RPMI8226 (cell line): ENCODE measurements around the gene KLHL12.
A peak's percentile ranks its signal among the peaks of the same experiment; 100 is the strongest.

Source experiments
- DNase-seq: peaks from one replicate; pipeline ENCODE4 v3.0.0-alpha.2; 2015

The KLHL12 gene

GRCh38 chr1:202926581-202927491 lies at the start of gene KLHL12:
Gene KLHL12, minus strand, starts transcription at chr1:202927234. Its CDS starts 2,072 bp downstream, at chr1:202925162.
- peak; percentile 99 for DNase-seq

DNA sequence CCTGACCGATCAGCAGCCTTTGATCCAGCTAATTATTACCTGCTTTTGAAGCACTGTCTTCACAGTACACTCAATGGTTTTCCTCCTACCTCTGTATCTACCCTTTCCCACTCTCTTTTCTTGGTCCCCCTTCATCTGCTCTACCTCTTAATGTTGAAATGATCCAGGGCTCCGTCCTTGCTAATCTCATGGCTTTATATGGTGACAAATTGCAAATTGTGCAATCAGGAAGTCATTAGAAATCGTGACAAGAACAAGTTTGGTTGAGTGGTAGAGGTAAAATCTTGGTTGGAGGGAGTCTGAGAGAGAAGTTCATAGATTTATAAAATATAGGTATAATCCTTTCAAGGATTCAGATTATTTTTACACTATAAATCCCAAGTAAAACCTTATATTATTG lies 49.6 kb upstream of the KLHL12 start:
- no peak for DNase-seq

DNA sequence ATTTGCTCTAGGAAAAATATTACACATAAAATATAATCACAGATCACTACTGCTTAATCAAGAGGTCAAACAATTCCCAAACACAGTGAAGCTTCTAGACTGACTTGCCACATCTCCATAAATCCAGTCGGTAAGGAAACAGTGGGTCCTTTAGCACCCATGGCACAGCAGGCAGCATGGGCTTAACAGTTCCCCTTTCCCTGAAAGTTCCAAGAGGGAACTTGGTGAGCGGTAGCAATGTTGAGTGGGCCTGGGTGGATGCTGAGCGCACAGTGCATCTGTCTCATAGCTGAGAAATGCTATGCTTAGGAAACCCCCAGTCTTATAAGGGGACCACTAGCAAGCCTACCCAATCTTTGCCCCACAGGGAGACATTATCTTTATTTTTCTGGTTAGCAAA lies 47.8 kb upstream of the KLHL12 start:
- no peak for DNase-seq

DNA sequence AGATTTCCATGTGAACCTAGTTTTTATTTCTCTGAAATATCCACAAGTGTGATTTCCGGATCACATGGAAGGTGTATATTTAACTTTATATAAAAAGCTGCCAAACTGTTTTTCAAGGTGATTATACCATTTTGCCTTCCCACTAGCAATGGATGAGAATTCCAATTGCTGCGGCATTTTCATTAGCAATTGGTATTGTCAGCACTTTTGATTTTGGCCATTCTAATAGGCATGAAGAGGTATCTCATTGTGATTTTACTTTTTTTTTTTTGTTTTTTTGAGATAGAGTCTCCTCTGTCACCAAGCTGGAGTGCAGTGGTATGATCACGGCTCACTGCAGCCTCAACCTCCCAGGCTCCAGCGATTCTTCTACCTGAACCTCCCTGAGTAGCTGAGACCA lies 45.0 kb upstream of the KLHL12 start:
- DNase-seq: no peak

GRCh38 chr1:202968895-202969295 lies 41.9 kb upstream of the KLHL12 start:
- DNase-seq: peak; percentile 85

- DNase-seq: no peak
These were observed 41.3 kb upstream of the KLHL12 start for GRCh38 chr1:202968351-202968750.

GRCh38 chr1:202967684-202968281 lies 40.7 kb upstream of the KLHL12 start:
- DNase-seq: peak; percentile 26

- DNase-seq: no peak
These were observed 39.2 kb upstream of the KLHL12 start for GRCh38 chr1:202966006-202966898.

DNA sequence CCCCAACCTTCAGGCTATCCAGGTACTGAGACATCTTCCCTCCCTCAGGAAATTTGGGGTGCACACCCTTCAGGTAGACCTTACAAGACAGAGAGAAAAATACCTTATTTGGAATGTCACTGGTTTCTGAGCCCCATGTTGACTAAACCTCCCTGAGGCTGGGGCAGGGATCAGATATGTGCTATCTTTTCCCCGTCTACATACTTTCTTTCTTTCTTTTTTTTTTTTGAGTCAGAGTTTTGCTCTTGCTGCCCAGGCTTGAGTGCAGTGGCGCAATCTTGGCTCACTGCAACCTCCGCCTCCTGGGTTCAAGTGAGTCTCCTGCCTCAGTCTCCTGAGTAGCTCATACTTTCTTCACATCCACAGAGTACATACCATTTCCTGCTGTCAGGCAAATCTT lies 38.4 kb upstream of the KLHL12 start:
- no peak for DNase-seq

GRCh38 chr1:202964791-202965410 lies 37.9 kb upstream of the KLHL12 start:
- no peak for DNase-seq

GRCh38 chr1:202961220-202961880 lies 34.3 kb upstream of the KLHL12 start:
- DNase-seq: no peak

DNA sequence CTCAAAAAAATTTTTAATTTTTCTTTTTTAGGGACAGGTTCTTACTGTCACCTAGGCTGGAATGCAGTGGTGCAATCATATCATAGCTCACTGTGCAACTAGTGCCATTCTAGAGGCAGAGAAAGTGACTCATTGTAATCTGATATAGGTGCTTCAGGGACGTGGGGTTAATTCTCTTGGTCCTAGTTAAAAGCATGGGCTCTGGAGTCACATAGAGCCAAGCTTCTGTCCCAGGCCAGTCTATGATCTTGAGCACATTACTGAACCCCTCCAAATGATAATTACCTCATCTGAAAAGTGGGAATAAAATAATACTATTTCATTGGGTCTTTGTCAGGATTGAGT lies 32.2 kb upstream of the KLHL12 start:
- no peak for DNase-seq

GRCh38 chr1:202958544-202959275 lies 31.7 kb upstream of the KLHL12 start:
- no peak for DNase-seq

DNA sequence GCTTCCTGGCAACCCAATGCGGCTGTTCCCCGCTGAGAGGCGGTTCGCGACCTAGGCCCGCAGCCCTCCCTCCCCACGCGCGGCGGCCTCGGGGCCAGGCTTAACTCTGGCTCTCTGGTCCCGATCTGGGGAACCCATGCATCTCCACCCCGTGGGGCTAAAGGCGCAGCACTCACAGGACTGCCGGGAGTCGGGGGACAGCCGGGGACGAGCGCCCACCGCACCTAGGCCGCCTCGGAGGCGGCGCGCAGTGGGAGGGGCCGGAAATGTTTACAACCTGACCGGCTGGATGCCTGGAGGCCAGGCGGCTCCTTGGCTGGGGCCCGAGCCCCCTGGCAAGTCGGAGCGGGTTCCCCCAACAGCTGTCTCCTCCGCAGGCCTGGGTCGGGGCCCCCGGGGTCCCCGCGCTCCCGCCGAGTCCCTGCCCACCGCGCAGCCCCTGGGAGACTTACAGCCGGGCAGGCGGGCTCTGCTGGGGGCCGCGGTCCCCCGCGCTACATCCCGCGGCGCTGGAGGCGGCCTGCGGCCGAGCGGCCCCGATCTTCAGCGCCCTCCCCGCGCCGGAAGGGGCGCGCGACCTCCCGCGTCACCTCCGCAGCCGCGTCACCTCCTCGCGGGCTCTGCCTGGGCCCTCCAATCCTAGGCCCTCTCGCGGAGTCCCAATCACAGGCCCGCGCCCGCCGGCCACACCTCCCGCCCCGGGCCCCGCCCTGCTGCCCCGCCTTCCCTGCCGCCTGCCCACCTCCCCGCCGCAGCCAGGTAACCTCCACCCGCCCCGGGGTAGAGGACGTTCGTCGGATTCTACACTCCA lies 30.9 kb upstream of the KLHL12 start, which contains the start of gene ADIPOR1:
ADIPOR1 (minus strand) TSS at position 580 of the 811 bp plus-strand sequence. CDS start 7,242 bp downstream, outside the sequence.
- DNase-seq: peak; percentile 96

DNA sequence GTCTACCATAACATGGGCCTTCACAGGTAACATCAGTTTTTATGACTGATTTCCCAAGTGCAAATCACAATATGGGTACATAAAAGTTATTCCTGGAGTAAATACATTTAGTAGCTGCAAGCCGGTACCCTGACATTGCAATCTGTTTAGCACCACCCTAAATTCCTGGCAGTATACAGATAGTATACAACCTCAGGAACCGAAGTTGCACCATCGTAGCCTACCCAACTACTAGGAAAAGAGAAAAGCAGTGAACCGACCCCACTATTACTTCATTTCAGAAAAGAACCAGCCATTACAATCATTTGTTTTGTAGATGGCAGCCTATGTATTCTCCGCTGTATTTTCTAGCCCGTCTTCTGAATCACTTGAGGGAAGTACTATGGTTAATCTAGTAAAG lies 29.9 kb upstream of the KLHL12 start:
- no peak for DNase-seq

DNA sequence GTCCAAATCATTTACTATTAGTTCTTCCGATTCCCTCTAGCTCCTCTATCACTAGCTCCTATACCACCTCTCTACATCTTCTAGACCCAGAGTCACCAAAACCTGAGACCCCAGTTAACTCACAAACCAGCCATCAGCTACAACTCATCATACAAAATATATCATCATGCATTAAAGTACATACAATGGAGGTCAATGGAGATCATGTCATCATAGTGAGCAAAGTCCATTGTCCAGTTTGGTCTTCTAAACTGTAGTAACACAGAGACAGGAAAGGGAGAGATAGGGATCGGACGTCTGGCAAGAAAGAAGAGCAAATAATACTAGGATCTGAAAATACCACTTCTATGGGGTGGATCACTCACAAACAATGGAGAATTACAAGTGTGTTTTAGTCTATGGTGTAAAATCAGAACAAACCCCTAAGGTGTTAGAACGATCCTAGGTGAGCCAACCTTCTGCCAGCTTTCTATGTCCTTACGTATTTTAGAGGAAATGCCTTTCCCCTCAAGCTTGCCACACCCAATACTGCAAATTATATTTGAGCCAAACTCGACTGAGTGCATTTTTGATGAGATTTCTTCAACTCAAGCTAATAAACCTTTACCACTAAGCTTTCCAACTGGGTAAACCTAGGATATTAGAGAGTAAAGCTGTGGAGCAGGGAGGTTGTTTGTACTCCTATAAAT lies 27.2 kb upstream of the KLHL12 start:
- DNase-seq: no peak

GRCh38 chr1:202953392-202953791 lies 26.4 kb upstream of the KLHL12 start:
- no peak for DNase-seq

GRCh38 chr1:202952818-202953217 lies 25.8 kb upstream of the KLHL12 start:
- DNase-seq: no peak

DNA sequence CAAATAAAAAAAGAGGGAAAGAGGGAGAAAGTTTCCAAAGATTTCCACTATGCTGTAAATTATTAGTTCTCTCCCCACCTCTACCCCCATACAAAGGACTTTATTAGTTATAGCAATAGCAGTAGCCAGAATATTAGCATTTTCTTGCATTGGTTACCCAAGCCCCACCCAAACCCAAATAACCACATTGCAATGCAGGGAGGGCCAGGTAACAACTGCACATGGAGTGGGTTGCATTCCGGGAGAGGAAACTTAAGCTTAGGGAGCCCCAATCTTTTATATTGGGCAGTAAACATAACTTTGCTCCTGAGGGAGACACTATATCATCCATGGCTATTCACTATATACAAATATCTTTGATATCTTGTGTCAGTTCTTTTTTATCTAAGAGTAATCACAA lies 25.1 kb upstream of the KLHL12 start:
- DNase-seq: no peak

DNA sequence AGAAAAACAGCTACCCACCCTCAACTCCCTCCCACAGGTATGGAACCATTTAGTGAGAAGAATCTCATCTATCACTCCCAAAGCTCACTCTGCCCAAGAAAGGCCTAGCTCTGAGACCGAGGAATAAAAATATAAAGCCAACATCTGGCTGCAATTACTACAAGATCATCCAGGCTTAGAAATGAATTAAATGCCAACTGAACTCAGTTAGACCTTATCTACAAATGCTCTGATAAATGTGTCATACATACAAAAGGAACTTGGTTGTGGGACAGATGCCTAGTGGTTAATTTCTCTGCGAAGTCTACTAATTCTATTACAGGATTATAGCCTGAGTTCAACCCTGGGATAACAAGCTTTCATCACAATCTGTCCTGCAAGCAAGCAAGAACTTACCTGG lies 24.4 kb upstream of the KLHL12 start:
- no peak for DNase-seq
